IPS-11a (cell line): ENCODE results near the gene METAP1D.
"Not testable (repeated sequence)": the region's sequence is repeated elsewhere in the genome, so short reads cannot be mapped to it uniquely, and the experiment has no call there.

Experiments
- H3K4me3 ChIP-seq: one replicate; pipeline ENCODE4 v1.5.1; 2013; ENCODE audit warnings: low read depth, low read length, control low read depth

Gene METAP1D

GRCh38 chr2:171996021-171996420 is 3.7 kb upstream of the METAP1D start:
- no peak overlapping the region for H3K4me3 ChIP-seq

DNA sequence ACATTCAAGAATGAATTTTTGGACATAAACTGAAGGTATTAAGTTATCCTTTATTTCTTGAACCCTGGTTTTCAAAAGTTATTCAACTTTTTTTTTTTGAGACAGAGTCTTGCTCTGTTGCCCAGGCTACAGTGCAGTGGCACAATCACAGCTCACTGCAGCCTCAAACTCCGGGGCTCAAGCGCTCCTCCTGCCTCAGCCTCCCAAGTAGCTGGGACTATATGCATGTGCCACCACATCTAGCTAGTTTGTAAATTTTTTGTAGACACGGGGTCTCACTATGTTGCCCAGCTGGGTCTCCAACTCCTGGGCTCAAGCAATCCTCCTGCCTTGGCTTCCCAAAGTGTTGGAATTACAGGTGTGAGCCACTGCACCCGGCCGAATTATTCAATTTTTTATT is 2.7 kb upstream of the METAP1D start:
- not testable (repeated sequence) for H3K4me3 ChIP-seq

DNA sequence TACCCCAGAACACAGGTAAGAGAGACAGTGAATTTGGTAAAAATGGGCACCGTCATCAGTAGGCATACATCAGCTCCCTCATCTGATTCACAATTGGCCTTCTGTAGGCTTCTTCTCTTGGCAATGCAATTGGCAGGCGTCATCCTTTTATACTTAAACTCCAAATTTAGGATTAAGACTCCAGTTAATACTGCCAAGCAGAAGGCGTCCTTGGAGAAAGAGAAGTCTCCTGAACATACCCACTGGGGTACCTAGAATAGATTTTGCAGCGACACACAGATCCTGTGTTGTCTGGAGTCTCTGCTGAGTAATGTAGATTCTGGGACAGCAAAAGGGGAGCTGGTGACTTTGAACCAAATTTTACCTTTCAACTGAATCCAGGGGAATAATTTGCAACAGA is 592 bp upstream of the METAP1D start:
- peak overlapping the region; percentile 75 for H3K4me3 ChIP-seq

GRCh38 chr2:172000696-172001361 is 1.1 kb downstream of the METAP1D start:
- H3K4me3 ChIP-seq = peak overlapping the region; percentile 75

DNA sequence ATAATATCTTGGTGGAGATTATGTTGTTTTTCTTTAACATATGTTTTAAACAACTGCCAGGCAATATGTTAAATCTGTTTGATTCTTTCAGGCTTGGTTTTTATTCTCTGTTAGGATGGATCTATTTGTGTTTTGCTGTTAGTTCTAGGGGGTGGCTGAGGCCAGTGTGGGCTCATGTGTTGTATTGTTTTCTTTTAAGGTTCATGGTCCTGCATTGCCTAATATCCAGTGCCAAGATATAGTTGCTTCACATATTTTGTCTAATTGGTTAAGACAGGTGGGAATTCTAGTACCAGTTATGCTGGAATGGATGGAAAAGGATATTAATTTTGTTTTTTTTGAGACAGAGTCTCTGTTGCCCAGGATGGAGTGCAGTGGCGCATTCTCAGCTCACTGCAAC is 7.6 kb downstream of the METAP1D start:
- no peak overlapping the region for H3K4me3 ChIP-seq

DNA sequence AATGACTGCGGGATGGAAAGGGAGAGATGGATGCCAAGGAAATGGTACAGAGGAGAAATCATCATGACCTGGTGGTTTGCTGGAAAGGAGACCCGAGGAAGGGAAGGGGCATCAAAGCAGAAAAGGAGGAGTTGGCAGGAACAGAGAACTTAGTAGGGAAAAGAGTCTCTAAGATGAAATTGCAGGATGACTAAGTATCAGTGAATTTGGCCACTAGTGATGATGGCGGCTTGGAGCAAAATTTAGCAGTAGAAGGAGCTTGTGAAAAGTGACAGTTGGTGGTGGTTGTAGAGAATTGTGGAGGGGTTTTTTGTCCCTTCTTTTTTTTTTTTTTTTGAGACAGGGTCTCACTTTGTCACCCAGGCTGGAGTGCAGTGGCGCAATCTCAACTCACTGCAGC is 10.1 kb downstream of the METAP1D start:
- H3K4me3 ChIP-seq = no peak overlapping the region

- H3K4me3 ChIP-seq = no peak overlapping the region
These were observed 12.2 kb downstream of the METAP1D start for GRCh38 chr2:172011812-172012575.

DNA sequence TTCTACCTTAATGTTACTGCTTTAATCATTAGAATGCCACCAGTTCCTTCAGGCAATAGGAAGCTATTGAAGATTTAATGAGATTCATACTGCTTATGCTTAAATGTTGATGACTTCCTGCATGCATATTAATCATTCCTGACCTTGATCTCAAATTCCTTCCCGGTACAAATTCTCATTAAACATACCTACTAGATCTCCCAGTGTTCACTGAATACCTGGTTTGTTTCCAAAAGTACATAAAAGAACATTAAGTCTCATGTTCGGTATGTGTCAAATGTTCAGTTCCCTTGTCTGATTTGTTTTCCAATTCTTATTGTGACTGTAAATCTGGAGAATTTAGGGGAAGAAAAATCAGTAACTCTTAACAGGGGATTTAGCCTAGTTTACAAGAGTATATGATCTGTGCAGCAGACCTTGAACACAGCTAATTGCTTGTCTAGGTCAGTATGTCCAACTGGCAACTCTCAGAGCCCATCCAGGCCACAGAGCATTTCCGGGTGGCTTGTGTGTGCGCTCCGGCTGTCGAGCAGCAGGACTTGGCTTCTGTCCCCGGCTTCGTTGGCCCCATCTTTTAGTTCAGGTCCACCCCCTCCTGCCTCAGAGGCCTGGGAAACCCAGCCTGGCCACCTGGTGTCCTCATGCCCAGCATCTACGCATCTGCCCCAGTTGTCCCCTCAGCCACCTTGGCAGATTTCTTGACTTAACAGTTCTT is 13.1 kb downstream of the METAP1D start:
- no peak overlapping the region for H3K4me3 ChIP-seq

- H3K4me3 ChIP-seq = no peak overlapping the region
These were observed 13.6 kb downstream of the METAP1D start for GRCh38 chr2:172013396-172013795.

- H3K4me3 ChIP-seq = no peak overlapping the region
These were observed 21.6 kb downstream of the METAP1D start for GRCh38 chr2:172021074-172021931.

DNA sequence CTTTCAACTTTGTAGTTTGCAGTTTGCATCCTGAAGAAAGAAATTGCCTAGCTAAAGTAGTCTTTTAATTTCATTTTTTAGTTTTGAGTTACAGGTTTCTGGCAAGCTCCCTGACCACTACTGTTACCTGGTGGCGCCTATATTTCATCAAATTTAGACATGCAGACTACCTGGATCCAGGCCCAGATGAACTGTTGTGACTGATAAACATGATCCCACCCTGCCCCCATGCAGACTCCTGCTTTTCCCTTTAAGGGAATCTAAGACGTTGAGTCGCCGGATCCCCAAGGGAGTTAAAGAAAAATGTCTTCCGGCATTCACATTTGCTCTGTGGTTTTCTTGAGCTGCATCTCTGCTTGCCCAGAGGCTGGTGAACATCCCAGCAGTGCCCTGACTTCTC is 22.2 kb downstream of the METAP1D start:
- H3K4me3 ChIP-seq = no peak overlapping the region

GRCh38 chr2:172031536-172031935 is 31.8 kb downstream of the METAP1D start:
- H3K4me3 ChIP-seq = no peak overlapping the region

DNA sequence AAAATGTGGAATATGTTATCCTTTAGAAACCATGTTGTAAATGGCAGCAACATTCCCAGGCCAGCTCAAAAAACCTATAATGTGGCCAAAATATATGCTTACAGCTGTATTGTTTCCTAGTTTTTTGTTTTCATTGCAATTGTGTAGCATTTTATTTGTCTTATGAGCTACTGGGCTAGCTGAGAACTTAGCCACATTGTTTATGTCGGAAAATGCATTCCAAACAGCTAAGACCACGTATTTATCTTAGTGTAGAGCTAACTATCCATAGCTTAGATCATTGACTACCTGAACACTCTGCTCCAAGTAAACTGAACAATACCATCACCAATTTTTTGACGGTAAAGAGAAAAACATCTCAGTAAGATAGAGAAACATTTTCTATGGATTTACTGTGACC is 38.4 kb downstream of the METAP1D start:
- no peak overlapping the region for H3K4me3 ChIP-seq

GRCh38 chr2:172038604-172039003 is 38.9 kb downstream of the METAP1D start:
- no peak overlapping the region for H3K4me3 ChIP-seq

GRCh38 chr2:172039011-172039704 is 39.4 kb downstream of the METAP1D start:
- H3K4me3 ChIP-seq = no peak overlapping the region

DNA sequence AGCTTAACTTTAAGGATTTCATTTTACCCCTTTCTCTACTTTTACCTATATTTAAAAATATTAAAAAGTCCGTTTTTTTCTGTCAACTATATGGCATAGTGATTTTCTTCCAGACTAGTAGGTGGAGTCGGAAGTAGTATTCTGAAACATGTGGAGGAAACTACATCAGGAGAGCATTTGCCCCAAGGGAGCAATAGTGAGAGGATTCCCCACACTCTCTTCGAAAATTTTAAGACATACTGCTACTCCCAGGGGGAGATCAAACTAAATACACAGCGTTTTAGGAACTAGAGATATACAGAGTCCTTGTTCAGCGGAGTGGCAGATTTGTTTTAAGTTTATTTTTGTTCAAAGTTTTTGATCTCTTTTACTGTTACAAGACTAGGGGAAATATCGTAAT is 40.6 kb downstream of the METAP1D start:
- H3K4me3 ChIP-seq = no peak overlapping the region

GRCh38 chr2:172046080-172046678 is 46.4 kb downstream of the METAP1D start:
- no peak overlapping the region for H3K4me3 ChIP-seq

- H3K4me3 ChIP-seq = no peak overlapping the region
These were observed 47.3 kb downstream of the METAP1D start for GRCh38 chr2:172046866-172047565.
